CD4-positive, alpha-beta T cell treated with Interleukin-4 for 4 hours (primary cell): Measurements from ENCODE around the gene RDH16.

Source experiments
- DNase-seq: peaks from one replicate; pipeline ENCODE4 v3.0.0-alpha.2; 2020

RDH16 gene

GRCh38 chr12:56957229-56958052 is at the start of gene RDH16:
RDH16 (minus strand) TSS chr12:56957608; CDS start chr12:56957462, 146 bp downstream.
- no peak for DNase-seq

GRCh38 chr12:57006809-57007475 is 49.5 kb upstream of the RDH16 start:
- peak; percentile 27 for DNase-seq

- DNase-seq: peak; percentile 55
Measured at GRCh38 chr12:57005980-57006808, 48.8 kb upstream of the RDH16 start, which contains the start of gene ZBTB39. ZBTB39 (minus strand) TSS chr12:57006546; CDS start chr12:57004917, 1,629 bp downstream.

- DNase-seq: no peak
Measured at GRCh38 chr12:57004651-57005050, 47.2 kb upstream of the RDH16 start.

- DNase-seq: no peak
Measured at GRCh38 chr12:57003395-57003794, 46.0 kb upstream of the RDH16 start.

- DNase-seq: peak; percentile 68
Measured at GRCh38 chr12:57001448-57001906, 44.1 kb upstream of the RDH16 start.

GRCh38 chr12:57000393-57000792 is 43.0 kb upstream of the RDH16 start:
- DNase-seq: no peak

GRCh38 chr12:56999456-56999855 is 42.0 kb upstream of the RDH16 start:
- no peak for DNase-seq

- DNase-seq: no peak
Measured at GRCh38 chr12:56998981-56999380, 41.6 kb upstream of the RDH16 start.

GRCh38 chr12:56998316-56998715 is 40.9 kb upstream of the RDH16 start:
- no peak for DNase-seq

GRCh38 chr12:56996793-56997545 is 39.6 kb upstream of the RDH16 start:
- no peak for DNase-seq

GRCh38 chr12:56995930-56996496 is 38.6 kb upstream of the RDH16 start:
- no peak for DNase-seq

- no peak for DNase-seq
Measured at GRCh38 chr12:56995201-56995929, 38.0 kb upstream of the RDH16 start.

GRCh38 chr12:56994231-56994746 is 36.9 kb upstream of the RDH16 start:
- no peak for DNase-seq

GRCh38 chr12:56993346-56993745 is 35.9 kb upstream of the RDH16 start:
- no peak for DNase-seq

GRCh38 chr12:56991319-56992246 is 34.2 kb upstream of the RDH16 start:
- no peak for DNase-seq

- no peak for DNase-seq
Measured at GRCh38 chr12:56990648-56991318, 33.4 kb upstream of the RDH16 start.

- no peak for DNase-seq
Measured at GRCh38 chr12:56989861-56990610, 32.6 kb upstream of the RDH16 start.
